CD4-positive, alpha-beta T cell (primary cell): ENCODE measurements around the gene GPC2. TPM values are rescaled to one million over a fixed set of nuclear protein-coding genes. Genes with fewer than 3 reads are reported as not detected.
"Not testable (repeated sequence)": the region's sequence is repeated elsewhere in the genome, so short reads cannot be mapped to it uniquely, and the experiment has no call there.

ENCODE experiments used
- ATAC-seq: fragments of 200-7000 bp; cut with Tn5 transposase; one replicate; pipeline ENCODE4 v1.10.0; 2022; ENCODE audit warnings: mild to moderate bottlenecking; ENCODE audit not compliant: poor library complexity
- CTCF ChIA-PET: fragments of 350-600 bp; sonication (Branson Sonifier 250); formaldehyde crosslinking; loops from one replicate; lab custom pipeline; 2021; ENCODE audit warnings: antibody characterized with exemption, inconsistent platforms; lab: Charles Lee
- POLR2A ChIA-PET: fragments of 350-600 bp; sonication (Branson Sonifier 250); formaldehyde crosslinking; loops from one replicate; lab custom pipeline; 2021; ENCODE audit warnings: antibody characterized with exemption, inconsistent platforms; lab: Charles Lee
- DNase-seq, 14 experiments: peaks; one replicate each; pipeline ENCODE4 v3.0.0-alpha.2; 2013 to 2020; ENCODE audit warnings: mixed read lengths in 2 of 14
- H3K27ac ChIP-seq, 2 donors: one replicate each; pipeline versions ENCODE4 v1.5.1 to v1.7.0; 2013; ENCODE audit warnings: low read length in 2 of 2, low read depth in 1 of 2, mild to moderate bottlenecking in 1 of 2
- H3K27me3 ChIP-seq, 2 experiments: 1 replicate in 1 of 2; 2 replicates in 1 of 2; pipeline versions ENCODE4 v1.6.1 to v1.7.0; 2013; ENCODE audit warnings: low read length in 2 of 2, control low read depth in 1 of 2, mild to moderate bottlenecking in 1 of 2, moderate library complexity in 1 of 2; ENCODE audit not compliant: insufficient read depth in 2 of 2, control insufficient read depth in 1 of 2
- H3K36me3 ChIP-seq: one replicate; pipeline ENCODE4 v1.6.1; 2013; ENCODE audit warnings: low read length, control low read depth; ENCODE audit not compliant: insufficient read depth
- H3K4me1 ChIP-seq: one replicate; pipeline ENCODE4 v1.6.1; 2013; ENCODE audit warnings: low read length, control low read depth; ENCODE audit not compliant: insufficient read depth
- H3K4me3 ChIP-seq: one replicate; pipeline ENCODE4 v1.5.1; 2013; ENCODE audit warnings: mild to moderate bottlenecking, low read length, moderate library complexity
- H3K9me3 ChIP-seq, 2 experiments: 1 replicate in 1 of 2; 2 replicates in 1 of 2; pipeline versions ENCODE4 v1.6.1 to v1.7.0; 2013; ENCODE audit warnings: low read length in 2 of 2, mild to moderate bottlenecking in 2 of 2, control low read depth in 1 of 2, moderate library complexity in 1 of 2; ENCODE audit not compliant: control insufficient read depth in 1 of 2, insufficient read depth in 1 of 2
- H3K27ac Mint-ChIP-seq: one replicate; pipeline ENCODE4 v1.8.0; 2020; ENCODE audit warnings: mixed read lengths
- H3K27me3 Mint-ChIP-seq: one replicate; pipeline ENCODE4 v1.8.0; 2021; ENCODE audit warnings: mixed read lengths
- H3K36me3 Mint-ChIP-seq: one replicate; pipeline ENCODE4 v1.8.0; 2021; ENCODE audit warnings: low read depth, mixed read lengths
- H3K4me1 Mint-ChIP-seq: one replicate; pipeline ENCODE4 v1.8.0; 2021; ENCODE audit warnings: low read depth, mixed read lengths
- H3K4me3 Mint-ChIP-seq: one replicate; pipeline ENCODE4 v1.8.0; 2020; ENCODE audit warnings: mild to moderate bottlenecking, mixed read lengths
- H3K9me3 Mint-ChIP-seq: one replicate; pipeline ENCODE4 v1.8.0; 2020; ENCODE audit warnings: mixed read lengths
- CTCF ChIP-seq: fragments of 200-600 bp; IDR thresholded peaks from one replicate; pipeline ENCODE4 v1.8.0; 2022; ENCODE audit warnings: antibody characterized with exemption, mild to moderate bottlenecking
- intact Hi-C, 2 experiments: fragments of 100-400 bp; cut with DNase I in 1 of 2; cut with micrococcal nuclease in 1 of 2; formaldehyde crosslinking; loops; one replicate each; pipeline versions ENCODE4 v1.15.1 to v1.9.0; 2023 to 2025; cut with DNase I, micrococcal nuclease
- total RNA-seq, 174 experiments: library from RNA in 2 of 174; stranded (reverse) in 2 of 174; gene quantifications; one replicate each; pipeline ENCODE4 v1.2.3 and lab custom pipeline; 2021 to 2026

Gene GPC2
- total RNA-seq, 2 experiments from 2014 or later, result 16.4 to 18.7 TPM

- Histone ChIP-seq H3K4me1 (peaks cover 12% of the 10 kb centered on the region), H3K36me3 (no peaks in the 10 kb centered on the region), H3K27ac (no peak overlapping the region), H3K9me3 (no peaks in the 10 kb centered on the region), H3K4me3 (no peak overlapping the region), H3K27me3 (no peaks in the 10 kb centered on the region)
- H3K36me3 Mint-ChIP-seq, result no peaks in the 10 kb centered on the region
- ATAC-seq, result no peak
- H3K4me3 Mint-ChIP-seq, result no peak overlapping the region
- CTCF ChIA-PET, result no interaction called here
- H3K27me3 Mint-ChIP-seq, result no peaks in the 10 kb centered on the region
- no peak for TF ChIP-seq CTCF
- H3K4me1 Mint-ChIP-seq, result peaks cover 14% of the 10 kb centered on the region
- no peak overlapping the region for H3K27ac Mint-ChIP-seq
- no peak for DNase-seq
- intact Hi-C loops, result no loop called here
- POLR2A ChIA-PET, result no interaction called here
- H3K9me3 Mint-ChIP-seq, result no peaks in the 10 kb centered on the region
Observed at GRCh38 chr7:100204454-100204853, 27.3 kb upstream of the GPC2 start.

DNA sequence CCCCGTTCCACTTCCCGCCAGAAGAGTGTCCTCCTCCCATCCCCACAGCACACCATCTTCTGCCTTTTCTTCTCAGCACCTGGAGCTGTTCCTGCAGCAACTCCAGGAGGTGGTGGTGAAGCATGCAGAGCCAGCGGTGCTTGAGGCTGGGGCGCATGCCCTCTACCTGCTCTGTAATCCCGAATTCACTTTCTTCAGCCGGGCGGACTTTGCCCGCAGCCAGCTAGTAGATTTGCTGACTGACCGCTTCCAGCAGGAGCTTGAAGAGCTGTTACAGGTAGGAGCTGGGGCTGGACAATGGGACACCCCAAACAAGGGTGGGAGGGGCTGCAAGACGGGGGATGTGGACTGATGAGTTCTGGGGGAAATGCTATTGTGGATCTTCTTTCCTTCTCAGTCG, 23.5 kb upstream of the GPC2 start:
- POLR2A ChIA-PET, result no interaction called here
- intact Hi-C loops, result no loop called here

DNA sequence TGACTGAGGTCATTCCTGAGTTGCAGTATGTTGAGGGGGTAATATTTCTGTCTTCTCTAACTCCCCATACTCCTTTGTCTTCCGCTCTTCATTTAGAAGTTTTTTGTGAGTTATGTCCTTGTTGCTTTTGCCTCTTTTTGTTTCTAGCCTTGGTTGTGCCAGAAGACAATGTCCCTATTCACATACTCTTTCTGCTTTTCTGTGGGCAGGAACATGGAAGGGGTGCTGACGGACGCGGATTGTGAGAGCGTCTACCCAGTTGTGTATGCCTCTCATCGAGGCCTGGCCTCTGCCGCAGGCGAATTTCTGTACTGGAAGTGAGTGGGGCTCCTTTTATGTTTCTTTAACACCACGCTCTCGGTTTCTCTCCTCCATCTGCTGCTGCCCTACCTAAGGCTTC, 21.1 kb upstream of the GPC2 start:
- DNase-seq, result no peak
- ChIA-PET CTCF (interaction anchor here (1.2 kb wide), 1 partner anchor 10 kb away, joined by 5 read pairs; no protein-coding TSS in a partner anchor), POLR2A (no interaction called here)
- H3K36me3 Mint-ChIP-seq, result no peaks in the 10 kb centered on the region
- no peak overlapping the region for H3K4me3 Mint-ChIP-seq
- H3K4me1 ChIP-seq, result peaks cover 2% of the 10 kb centered on the region
- H3K27ac Mint-ChIP-seq, result no peak overlapping the region
- ATAC-seq, result no peak
- intact Hi-C loops, result no loop called here
- H3K36me3 ChIP-seq, result no peaks in the 10 kb centered on the region
- H3K27ac ChIP-seq, result no peak overlapping the region
- H3K27me3 Mint-ChIP-seq, result no peaks in the 10 kb centered on the region
- no peaks in the 10 kb centered on the region for H3K9me3 ChIP-seq
- no peaks in the 10 kb centered on the region for H3K27me3 ChIP-seq
- H3K4me1 Mint-ChIP-seq, result peaks cover 13% of the 10 kb centered on the region
- no peak overlapping the region for H3K4me3 ChIP-seq
- TF ChIP-seq CTCF, result no peak
- no peaks in the 10 kb centered on the region for H3K9me3 Mint-ChIP-seq

More for the DNA sequence above, 23.5 kb upstream of the GPC2 start:
- H3K9me3 Mint-ChIP-seq, result no peaks in the 10 kb centered on the region
- Histone ChIP-seq H3K4me1 (no peaks in the 10 kb centered on the region), H3K27ac (no peak overlapping the region), H3K9me3 (no peaks in the 10 kb centered on the region), H3K36me3 (no peaks in the 10 kb centered on the region), H3K27me3 (no peaks in the 10 kb centered on the region), H3K4me3 (no peak overlapping the region)
- H3K4me3 Mint-ChIP-seq, result no peak overlapping the region
- DNase-seq (no peak), ATAC-seq (no peak)
- no peaks in the 10 kb centered on the region for H3K36me3 Mint-ChIP-seq
- H3K27ac Mint-ChIP-seq, result no peak overlapping the region
- H3K4me1 Mint-ChIP-seq, result no peaks in the 10 kb centered on the region
- no peak for TF ChIP-seq CTCF
- CTCF ChIA-PET, result no interaction called here
- no peaks in the 10 kb centered on the region for H3K27me3 Mint-ChIP-seq

- H3K36me3 Mint-ChIP-seq, DNase-seq, H3K4me1 ChIP-seq, H3K27me3 ChIP-seq, H3K9me3 Mint-ChIP-seq, H3K27ac Mint-ChIP-seq, H3K36me3 ChIP-seq, H3K27me3 Mint-ChIP-seq, H3K9me3 ChIP-seq, H3K4me3 ChIP-seq, ATAC-seq, H3K27ac ChIP-seq, H3K4me3 Mint-ChIP-seq: not testable (repeated sequence)
- POLR2A ChIA-PET, result interaction anchor here (0.6 kb wide), 1 partner anchor 750 kb away, joined by 3 read pairs; no protein-coding TSS in a partner anchor
- CTCF ChIA-PET, result interaction anchor here (1.2 kb wide), 1 partner anchor 13 kb away, joined by 3 read pairs; no protein-coding TSS in a partner anchor
- intact Hi-C loops, result loop anchor here in 1 of 2 experiments (2.0 kb wide), 1 partner anchor 15 kb away; no protein-coding TSS in a partner anchor
- peaks cover 34% of the 10 kb centered on the region for H3K4me1 Mint-ChIP-seq
Observed at GRCh38 chr7:100195901-100196322, 18.7 kb upstream of the GPC2 start.
